Measurements from ENCODE around the gene ARMH1.

Gene ARMH1

DNA sequence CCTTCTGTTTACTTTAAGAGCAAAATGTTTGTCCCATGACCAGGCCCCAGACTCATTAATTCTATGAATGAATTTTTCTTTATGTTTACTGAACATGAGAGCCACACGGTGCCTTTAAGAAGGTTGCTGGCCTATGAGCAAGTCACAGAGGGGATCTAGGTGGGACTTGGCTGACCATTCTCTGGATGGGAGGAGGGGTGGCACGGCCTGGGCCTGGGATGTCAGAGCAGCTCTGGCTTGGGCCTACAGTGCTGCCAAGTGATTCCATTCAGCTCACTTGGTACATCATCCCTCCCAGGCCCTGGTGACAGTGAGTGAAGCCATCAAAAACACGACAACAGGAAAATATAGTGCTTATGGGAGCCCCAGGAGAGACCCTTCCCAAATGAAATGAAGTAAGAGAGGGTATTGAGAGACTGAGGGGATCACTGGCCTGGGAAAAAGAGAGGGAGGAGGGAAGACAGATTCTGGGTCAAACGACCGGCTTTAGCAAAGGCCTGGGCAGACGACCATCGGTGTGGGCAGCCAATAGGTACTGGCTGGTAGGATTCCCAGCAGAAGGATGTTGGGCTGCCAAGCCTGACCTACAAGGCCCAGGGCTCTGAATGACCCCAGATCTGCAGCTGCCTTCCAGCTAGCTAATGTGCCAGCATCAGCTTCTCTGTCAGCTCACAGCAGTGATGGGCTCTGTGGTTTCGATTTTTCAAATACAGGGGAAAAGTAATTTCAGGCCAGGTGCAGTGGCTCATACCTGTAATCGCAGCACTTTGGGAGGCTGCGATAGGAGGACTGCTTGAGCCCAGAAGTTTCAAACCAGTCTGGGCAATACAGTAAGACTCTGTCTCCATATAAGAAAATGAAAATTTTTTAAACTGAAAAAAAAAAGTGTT, 3.5 kb upstream of the ARMH1 start:
- no peak for DNase-seq (ENCODE audit: low read depth)

DNA sequence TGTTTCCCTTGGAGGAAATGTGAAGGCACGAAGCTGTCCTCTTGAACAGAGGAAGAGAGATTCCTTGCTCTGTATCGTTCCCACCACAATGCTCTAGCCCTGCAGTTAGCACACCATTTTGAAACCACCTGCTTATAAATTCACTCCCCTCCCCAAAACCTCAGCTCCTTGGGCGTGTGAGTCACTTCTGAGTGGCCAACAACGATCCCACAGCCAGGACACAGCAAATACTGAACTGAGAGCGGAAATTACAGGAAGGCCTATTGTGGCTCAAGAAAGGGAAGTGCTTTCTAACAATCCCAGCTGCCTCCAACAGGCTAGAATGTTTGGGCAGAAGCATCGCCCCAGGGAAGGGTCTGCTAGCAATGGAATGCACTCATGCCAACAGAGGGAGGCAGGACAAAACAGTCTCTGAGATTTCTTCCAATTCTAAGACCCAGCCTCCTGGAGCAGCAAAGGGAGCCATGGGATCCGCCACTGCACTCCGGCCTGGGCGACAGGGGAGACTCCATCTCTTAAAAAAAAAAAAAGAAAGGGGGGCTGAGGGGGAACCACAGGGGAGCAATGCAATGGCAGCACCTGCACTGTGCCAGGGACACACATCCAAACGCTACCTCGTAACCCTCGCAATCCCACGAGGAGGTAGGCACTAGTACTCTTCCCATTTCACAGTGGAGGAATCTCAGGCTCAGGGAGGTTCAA, 2.1 kb upstream of the ARMH1 start:
- DNase-seq (ENCODE audit: low read depth) = no peak

DNA sequence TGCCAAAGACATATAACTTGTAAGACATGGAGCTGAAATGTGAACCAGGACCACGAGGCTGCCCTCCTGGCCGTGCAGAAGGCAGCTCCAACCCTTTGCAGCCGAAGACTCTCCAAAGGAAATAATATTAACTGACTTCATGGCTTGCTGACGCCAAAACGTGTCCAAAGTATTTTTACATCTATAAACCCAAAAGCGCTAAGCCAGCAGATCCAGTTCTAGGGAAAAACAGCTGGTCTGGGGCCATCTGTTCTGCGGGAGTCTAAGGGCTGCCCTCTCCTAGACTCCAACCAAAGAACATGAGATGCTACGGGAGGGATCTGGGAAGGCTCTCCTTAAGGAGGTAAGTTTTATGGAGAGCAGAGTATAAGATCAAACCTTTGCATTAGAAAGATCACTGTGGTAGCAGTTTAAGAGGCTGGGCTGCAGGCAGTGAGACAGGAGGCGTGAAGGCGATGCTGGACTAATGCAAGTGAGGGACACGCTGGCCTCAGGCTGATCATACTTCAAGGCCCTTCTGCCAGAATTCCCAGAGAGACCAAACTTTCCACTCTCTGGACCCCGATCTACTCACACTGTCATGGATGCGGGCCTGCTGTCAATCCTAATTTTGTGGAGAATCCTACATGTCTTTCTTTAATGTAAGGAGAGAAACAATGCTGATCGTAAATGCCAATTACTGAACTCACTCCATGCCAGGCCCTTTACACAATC, 1.4 kb upstream of the ARMH1 start:
- no peak for DNase-seq (ENCODE audit: low read depth)

DNA sequence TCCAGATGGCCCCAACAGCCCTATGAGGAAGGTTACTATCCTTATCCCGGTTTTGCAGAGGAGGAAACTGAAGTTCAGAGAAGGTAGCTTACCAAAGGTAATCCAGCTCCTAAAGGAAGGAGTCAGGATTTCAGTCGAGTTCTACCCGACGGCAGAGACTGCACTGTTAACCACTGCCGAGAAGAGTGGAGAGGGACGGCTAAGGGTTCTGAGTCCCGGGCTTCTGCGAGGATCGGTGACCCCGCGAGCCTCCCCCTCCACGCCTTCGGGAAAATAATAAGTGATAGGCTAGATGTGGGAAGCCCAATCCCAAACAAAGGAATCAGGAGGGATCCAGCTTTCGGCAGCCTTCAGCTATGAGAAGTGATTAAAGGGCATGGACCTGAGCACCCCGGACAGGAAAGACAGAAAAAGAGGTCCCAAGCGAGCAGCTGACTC, 820 bp upstream of the ARMH1 start:
- no peak for DNase-seq (ENCODE audit: low read depth)

DNA sequence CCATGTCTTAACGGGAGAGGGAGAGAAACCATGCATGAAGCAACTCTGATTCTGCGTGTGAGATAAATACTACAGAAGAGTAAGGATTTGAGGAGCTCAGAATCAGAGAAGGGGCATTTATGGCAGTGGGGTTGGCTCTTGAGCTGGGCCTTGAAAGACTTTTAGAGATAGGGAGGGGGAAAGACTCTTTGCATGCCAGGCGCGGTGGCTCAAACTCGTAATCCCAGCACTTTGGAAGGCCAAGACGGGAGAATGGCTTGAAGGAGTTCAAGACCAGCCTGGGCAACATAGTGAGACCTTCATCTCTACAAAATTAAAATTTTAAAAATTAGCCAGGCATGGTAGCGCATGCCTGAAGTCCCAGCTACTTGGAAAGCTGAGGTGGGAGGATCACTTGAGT, 672 bp downstream of the ARMH1 start:
- no peak for DNase-seq (ENCODE audit: low read depth)

DNA sequence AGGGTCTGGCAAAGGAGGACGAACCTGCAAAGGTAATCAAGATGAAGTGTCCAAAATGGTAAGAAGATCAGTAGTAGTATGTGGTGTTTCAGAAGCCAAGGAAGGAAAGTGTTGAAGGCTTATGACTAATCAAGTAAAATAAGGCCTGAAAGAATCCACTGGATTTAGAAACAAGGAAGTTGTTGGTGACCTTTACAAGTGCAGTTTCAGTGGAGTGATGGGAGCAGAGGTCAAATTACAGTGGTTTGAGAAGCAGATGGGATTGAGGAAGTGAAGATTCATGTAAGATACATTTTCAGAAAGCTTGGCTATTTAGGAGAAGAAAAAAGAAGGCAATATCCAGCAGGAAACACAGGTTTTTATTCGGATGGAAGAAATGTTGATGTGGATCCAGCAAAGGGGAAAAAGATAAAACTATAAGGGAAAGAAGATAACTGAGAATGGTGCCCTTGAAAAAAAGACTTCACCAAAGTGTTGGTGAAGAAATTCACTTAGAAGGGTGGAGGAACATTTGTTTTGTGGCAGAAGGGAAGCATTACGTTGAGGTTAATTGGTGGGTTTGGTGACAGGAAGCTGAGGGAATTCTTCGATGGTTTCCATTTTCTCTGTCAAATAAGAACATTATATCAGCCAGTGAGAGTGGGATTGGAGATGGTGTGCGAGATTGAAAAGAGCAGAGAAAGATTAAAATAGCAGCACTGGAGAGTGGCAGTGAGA, 2.1 kb downstream of the ARMH1 start:
- no peak for DNase-seq (ENCODE audit: low read depth)

DNA sequence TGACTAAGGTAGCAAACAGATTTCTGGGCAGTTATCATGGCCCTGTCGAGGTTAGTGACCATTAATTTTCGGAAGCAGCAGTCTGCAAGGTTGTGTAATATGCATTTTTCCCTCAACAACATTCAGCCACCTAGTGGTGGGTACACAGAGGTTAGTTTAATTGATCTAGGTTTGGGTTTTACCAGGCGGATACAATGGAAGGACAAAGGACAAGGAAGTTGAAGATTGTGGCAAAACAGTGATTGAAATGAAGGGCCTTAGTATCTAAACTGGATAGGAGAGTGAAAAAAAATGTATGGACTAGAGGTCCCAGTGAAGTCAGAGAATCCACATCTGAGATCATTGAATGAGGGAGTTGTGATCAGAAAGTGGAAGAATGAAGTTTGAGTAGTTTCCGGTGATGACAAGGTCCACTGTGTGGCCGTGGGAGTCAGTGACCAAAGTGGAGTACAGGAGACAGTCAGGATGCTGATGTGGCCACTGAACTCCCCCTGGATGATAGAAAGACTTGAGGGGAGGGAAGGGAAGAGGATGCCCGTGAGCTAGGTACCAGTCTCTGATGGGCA, 2.8 kb downstream of the ARMH1 start:
- no peak for DNase-seq (ENCODE audit: low read depth)

DNA sequence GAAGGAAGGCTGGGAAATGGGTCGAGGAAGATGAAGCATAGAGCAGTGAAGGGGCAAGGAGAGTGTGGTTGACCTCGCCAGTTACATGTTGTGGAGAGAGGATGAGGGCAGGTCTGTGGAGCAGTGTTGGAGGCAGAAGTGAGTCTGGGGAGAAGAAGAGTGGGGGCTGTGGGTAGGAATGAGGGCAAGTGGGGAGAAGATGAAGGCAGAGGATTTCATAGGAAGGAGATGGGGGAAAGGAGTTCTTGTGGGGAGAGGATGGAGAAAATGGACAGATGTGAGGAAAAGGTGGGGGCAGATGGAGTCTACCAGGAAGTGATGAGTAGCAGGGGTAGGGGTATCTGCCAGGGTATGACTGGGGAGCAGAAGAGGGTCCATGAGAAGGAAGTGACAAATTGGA, 3.6 kb downstream of the ARMH1 start:
- no peak for DNase-seq (ENCODE audit: low read depth)

DNA sequence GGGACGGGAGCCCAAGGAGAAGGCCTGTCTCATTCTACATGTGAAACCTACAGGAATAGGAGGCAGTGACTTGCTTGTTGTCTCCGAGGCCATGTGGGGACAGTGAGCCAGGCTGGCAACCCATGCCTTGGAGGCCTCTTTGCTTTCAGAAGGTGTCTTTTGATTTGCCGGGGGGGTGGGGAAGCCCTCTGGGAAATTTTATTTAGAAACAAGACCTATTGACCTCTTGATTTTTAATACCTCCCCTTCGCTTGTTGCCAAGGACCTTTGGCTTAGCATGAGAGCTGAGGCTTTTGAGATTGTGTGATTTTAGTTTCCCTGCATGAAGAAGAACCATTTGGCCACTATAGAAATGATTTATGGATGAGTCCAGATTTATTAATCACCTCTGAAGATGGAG, 4.1 kb downstream of the ARMH1 start:
- DNase-seq (ENCODE audit: low read depth) = no peak

DNA sequence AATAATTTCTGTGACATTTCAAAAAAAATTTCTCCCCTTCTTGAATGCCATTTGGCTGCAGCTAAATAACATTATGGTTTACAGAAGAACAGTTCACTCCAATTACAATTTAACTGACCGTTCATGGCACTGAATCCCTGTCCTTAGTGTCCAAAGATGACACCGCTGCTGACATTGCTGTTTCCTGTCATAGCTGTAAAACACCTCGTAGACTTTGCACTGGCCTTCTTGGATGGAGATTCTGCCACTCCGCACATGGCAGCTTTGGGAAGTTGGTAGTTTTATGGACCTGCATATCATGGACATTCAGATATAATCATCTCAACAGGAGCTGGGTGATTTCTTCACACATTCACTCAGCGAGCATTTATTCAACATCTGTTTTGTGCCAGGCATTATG, 5.0 kb downstream of the ARMH1 start:
- no peak for DNase-seq (ENCODE audit: low read depth)

DNA sequence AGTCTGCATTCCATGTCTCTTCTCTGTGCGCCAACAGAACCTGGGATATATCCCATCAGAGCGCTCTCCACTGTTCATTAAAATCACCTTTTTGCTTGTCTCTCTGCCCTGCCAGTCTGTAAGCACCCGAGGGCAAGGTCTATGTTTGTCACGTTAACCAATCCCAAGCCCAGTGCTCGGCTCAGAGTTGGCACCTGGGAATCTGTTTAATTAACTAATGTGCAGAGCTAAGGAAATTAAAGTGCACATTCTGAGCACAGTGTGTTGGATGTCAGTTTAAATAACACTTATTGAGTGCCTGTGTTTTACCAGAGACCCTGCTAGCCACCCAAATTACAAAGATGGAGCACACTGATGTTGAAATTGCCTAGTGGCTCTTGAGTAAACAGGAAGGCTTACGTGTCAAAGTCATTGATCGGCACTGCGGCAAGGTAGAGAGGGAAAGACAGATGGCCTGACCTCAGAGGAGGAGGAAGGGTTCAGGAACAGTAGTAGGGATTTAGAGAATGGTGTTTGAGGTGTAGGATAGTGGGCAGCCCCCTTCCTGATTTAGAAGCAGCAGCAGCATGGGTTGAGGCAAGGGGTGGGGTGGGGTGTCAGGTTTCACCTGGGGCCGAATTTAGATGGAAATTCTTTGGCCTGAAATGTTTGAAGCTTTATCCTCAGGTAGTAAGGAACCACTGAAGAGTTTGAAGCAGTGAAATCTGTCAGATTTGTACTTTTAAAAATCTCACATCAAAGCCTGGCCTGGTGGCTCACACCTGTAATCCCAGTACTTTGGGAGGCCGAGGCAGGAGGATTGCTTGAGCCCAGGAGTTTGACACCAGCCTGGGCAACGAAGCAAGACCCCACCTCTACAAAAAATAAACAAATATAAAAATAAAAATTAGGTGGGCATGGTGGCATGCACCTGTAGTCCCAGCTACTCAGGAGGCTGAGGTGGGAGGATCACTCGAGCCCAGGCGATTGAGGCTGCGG, 7.7 kb downstream of the ARMH1 start:
- no peak for DNase-seq (ENCODE audit: low read depth)

DNA sequence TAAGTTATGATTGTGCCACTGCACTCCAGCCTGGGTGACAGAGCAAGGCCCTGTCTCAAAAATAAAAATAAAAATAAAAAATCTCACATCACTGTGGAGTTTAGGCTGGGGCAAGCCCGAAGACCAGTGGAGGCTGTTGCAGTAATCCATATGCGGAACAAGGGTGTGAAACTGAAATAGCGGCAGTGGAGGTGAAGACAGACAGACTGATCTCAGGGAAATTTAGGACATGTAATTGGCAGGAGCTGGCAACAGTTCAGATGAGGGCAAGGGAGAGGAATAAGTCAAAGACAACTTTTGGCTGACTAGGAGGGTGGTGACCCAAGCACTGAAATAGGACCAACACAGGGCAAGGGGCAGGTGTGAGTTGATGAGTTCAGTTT, 8.4 kb downstream of the ARMH1 start:
- DNase-seq (ENCODE audit: low read depth) = no peak

DNA sequence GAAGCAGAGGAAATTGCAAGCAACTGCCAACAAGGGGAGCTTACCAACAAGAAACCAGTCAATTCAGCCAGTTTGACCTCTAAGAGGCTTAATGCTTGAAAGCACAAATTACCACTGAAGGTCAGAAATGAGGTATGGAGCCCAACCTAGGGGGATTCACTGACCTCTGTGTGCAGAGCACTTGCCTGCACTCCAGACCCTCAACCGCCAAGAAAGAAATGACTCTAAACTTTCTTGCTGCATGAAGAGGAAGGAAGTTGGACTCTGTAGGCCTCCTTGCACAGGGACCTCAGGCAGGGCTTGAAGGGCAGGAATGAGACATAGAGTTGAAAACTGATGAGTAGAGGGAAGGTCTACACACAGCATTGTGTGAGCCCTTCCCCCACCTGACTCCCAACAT, 10.0 kb downstream of the ARMH1 start:
- no peak for DNase-seq (ENCODE audit: low read depth)

DNA sequence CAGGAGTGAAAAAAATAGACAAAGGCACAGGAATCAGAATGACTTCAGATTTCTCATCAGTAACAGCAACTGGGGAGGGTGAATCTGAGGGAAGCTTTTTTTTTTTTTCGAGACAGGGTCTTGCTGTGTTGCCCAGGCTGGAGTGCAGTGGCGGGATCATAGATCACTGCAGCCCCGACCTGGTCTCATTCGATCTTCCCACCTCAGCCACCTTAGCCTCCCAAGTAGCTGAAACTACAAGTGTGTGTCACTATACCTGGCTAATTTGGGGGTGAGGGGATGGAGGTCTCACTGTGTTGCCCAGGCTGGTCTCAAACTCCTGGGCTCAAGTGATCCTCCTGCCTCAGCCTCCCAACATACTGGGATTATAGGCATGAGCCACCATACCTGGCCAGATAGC, 10.7 kb downstream of the ARMH1 start:
- DNase-seq (ENCODE audit: low read depth) = no peak

DNA sequence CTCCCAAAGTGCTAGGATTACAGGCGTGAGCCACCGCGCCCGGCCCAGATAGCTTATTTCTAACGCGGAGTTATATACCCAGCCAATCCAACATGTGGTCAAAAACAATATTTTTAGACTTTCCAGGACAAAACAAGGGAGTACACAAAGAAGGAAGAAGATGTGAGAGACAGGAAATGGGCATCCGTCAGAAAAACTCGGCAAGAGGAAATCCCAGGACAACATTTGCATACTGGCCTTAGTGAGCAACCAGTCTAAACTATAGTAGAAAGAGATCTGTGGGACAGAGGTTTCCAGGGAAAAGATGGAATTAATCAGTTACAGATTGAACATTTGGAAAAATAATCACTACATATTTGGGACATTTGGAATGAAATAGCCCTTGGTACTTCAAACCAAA, 11.4 kb downstream of the ARMH1 start:
- no peak for DNase-seq (ENCODE audit: low read depth)

DNA sequence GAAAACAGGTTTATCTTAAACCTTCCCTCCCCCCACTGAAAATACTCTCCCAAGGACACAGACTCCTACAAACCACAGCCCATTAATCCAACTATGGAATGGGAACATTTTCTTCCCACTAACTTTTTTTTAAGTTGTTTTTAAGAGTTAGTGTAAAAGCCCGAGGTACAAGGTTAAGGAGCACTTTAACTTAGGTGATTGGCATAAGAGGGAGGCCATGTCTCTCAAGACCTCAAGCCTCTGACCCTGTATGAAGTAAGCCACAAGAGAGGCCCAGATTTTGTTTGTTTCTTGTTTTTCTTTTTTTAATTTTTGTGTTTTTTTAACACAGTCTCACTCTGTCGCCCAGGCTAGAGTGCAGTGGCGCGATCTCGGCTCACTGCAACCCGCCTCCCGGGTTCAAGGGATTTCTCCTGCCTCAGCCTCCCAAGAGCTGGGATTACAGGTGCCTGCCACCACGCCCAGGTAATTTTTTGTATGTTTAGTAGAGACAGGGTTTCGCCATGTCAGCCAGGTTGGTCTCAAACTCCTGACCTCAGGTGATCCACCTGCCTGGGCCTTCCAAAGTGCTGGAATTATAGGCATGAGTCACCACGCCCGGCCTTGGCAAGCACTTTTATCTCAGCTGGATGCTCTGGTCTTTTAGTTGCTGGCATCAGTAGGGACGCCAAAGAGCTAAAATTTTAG, 14.4 kb downstream of the ARMH1 start:
- no peak for DNase-seq (ENCODE audit: low read depth)

DNA sequence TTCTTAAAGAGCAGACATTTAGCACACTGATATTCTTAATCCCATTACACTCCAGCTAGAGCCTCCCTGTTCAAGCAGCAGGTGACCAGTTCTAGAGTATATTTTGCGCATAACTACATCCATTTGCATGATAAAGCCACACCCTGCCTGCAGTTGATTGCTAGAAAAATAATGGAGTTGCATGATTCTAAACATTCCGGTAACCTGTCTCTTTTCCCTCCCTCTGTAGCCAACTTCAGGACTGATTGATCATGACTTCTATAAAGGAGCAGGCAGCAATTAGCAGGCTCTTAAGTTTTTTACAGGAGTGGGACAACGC, 14.9 kb downstream of the ARMH1 start:
- no peak for DNase-seq (ENCODE audit: low read depth)

DNA sequence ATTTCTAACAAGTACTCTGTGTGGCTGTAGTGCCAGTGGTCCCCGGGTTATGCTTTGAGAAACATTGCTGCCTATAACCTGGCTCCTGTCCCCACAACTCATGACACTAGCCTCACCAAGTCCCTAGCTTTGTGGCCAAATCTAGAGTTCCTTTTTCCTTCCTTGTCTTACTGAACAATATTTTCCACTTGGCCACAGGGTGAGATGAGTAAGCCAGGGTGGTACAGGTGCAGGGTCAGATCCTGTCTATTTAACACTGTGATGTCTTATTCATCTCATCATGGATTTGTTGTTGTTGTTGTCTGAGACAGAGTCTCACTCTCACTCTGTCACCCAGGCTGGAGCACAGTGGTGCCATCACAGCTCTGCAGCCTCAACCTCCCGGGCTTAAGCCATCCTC, 18.6 kb downstream of the ARMH1 start:
- DNase-seq (ENCODE audit: low read depth) = no peak

DNA sequence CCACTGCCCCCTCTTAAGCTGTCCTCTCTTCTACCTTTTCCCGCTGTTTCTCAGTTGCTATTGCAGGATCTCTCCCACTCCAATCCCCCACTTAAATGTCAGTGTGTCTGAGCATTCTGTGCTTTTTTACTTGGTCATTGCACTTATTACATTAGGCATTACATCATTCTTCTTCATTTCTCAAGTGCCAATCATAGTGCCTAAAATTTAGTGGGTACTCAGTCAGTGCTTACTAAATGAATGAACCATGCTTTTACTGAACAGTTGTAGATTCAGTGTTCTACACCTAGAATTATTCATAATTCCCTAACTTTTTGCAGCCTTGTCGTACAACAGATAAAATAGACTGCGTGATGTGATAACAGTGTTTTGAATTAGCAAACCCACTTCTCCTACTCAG, 19.4 kb downstream of the ARMH1 start:
- no peak for DNase-seq (ENCODE audit: low read depth)

DNA sequence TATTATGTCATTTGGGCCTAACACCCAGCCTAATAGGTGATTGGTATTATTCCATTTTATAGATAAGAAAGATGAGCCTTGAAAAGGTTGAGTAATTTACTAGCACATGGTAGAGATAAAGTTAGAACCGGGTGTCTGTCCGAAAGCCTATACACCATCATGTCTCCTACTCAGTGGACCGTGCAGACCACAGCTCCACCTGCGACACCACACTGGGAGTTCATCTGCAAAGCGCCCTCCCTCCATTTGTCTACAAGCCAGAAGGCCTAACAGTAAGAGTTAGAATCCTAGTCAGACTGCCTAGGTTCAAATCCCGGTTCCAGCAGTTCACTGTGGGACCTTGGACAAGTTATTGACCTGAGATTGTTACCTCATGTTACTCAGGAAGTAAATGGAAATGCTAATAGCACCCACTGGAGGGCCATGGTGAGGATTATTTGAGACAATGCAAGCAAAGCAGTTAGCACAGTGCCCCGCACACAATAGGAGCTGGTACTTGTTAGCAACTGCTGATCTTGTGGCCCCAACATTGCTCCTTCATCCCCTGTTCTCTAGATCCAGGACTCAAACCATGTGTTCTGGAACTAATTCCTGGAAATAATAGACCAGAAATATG, 20.5 kb downstream of the ARMH1 start:
- DNase-seq (ENCODE audit: low read depth) = no peak
